Measurements from ENCODE around the gene ZBTB26. TPM values are rescaled to one million over a fixed set of nuclear protein-coding genes. Genes with fewer than 3 reads are reported as not detected.
"Not testable (repeated sequence)": the region's sequence is repeated elsewhere in the genome, so short reads cannot be mapped to it uniquely, and the experiment has no call there.

The ZBTB26 gene
- total RNA-seq, 1 donor from 2014 or later: 8.4 TPM

DNA sequence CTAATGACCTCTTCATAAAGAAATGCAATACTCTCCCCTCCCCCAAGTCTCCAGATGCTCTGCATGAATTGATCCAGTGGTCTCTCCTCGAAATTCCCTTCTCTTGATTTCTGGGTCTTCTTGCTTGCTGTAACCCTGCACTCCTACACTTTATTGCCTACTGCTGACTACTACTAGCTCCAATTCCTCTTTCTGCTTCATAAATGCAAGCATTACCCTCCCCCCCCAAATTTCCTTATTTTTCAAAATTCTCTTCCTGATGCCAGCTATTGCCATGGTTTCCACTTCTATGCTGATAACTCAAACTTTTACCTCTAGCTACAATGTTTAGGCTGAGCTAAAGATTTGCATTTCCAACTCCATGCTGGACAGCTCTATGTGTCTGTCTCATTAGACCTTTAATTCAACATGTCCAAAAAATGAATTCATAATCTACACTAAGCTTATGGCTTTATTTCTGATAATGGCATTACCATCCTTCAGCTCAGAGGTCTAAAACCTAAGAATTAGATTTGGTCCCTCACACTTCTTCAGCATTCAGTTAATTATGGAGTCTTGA, 1.4 kb downstream of the ZBTB26 start:
- DNase-seq (ENCODE audit: low spot score): no peak

DNA sequence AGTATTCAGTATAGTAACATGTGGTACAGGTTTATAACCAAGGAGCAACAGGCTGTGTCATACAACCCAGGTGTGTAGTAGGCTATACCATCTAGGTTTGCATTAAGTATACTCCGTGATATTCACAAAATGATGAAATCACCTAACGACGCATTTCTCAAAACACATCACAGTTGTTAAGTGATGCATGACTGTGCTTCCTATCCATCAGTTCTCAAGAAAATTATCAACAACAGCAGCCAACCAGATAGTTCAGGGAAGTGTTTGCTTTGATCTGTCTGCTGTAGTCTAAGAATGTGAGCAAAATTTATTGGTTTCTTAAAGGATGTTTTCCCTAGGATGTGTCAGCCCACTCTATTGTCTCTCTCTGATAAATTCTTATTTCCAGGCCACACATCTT, 7.4 kb downstream of the ZBTB26 start:
- DNase-seq (ENCODE audit: low spot score): no peak

DNA sequence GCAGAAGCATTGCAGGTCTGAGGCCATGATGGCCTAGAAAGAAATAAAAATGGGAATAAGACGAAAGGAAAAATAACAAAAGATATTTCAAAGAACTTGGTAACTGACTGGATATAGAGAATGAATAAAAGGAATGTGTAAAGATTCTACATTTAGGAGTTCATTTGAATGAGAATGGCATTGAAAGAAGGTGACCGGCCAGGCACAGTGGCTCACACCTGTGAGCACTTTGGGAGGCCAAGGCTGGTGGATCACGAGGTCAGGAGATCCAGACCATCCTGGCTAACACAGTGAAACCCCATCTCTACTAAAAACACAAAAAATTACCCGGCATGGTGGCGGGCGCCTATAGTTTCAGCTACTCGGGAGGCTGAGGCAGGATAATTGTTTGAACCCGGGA, 8.6 kb downstream of the ZBTB26 start:
- no peak for DNase-seq (ENCODE audit: low spot score)

DNA sequence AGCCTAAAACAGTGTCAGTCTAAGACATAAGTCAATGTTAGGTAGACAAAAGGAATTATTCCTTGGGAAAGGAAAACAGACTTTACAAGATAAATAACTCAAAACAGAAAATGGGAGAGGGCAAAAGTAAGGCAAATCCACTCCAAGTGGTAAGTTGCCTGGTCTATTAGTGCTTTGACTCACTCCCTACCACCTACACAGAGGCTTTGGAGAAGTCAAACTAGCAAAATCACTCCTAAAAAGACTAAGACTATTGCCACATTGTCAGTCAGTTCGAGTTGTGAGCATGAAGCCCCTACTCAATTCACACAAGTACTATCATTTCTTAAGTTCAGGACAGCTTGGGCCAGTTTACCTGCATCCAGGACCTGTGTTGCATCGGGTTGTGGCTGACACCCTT, 13.0 kb downstream of the ZBTB26 start:
- no peak for DNase-seq (ENCODE audit: low spot score)

DNA sequence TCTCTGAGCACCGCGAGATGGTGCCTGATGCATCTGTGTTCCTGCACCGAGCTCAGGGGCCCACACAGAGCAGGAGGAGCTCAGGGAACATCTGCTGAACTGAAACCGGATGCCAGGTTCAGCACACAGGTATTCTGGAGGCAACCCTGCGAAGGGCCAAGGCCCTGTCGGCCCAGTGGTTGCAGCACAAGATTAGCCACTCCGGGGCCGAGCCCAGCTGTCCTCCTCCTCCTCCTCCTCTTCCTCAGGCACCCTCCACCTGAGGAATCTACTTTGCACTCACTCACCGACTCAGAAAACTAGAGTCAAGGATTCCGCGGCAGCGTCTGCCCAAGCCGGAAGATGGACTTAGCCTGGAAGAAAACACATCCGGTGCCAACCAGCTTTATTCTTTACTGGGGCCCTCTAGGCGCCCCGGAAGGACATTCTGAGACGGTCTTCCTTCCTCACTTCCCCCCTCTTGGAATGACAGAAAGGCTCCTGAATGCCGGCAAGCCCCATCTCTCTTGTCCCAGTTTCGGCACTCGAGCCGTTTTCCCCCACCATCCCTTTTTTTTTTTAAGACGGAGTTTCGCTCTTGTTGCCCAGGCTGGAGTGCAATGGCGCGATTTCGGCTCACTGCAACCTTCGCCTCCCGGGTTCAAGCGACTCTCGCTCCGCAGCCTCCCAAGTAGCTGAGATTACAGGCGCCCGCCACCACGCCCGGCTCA, 18.2 kb downstream of the ZBTB26 start, which contains the start of gene ZBTB6:
Gene ZBTB6, minus strand, starts transcription at position 360 of the 710 bp plus-strand sequence. CDS start 1,251 bp downstream, outside the sequence.
- DNase-seq (ENCODE audit: low spot score): peak; percentile 77

DNA sequence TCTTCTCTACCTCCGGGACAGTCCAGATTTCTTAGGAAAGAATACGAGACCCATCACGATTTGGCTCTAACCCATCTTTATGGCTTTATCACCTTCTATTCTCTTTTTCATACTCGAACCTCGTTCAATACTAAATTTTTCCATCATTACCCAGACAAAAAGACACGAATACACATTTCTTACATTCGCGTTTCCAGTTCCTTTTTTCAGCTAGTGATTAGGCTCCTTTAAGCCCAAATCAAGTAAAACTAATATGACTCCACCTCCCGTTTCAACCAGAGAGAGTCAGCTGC, 18.7 kb downstream of the ZBTB26 start:
- no peak for DNase-seq (ENCODE audit: low spot score)

DNA sequence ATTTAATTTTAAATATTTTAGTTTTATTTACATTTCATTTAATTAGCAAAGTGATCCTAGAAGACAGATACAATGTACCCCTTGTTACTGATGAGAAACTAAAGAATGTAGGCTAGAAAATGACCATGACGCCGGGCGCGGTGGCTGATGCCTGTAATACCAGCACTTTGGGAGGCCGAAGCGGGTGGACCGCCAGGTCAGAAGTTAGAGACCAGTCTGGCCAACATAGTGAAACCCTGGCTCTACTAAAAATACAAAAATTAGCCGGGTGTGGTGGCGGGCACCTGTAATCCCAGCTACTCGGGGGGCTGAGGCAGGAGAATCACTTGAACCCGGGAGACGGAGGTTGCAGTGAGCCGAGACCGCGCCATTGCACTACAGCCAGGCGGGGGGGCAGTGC, 25.2 kb downstream of the ZBTB26 start:
- not testable (repeated sequence) for DNase-seq (ENCODE audit: low spot score)

DNA sequence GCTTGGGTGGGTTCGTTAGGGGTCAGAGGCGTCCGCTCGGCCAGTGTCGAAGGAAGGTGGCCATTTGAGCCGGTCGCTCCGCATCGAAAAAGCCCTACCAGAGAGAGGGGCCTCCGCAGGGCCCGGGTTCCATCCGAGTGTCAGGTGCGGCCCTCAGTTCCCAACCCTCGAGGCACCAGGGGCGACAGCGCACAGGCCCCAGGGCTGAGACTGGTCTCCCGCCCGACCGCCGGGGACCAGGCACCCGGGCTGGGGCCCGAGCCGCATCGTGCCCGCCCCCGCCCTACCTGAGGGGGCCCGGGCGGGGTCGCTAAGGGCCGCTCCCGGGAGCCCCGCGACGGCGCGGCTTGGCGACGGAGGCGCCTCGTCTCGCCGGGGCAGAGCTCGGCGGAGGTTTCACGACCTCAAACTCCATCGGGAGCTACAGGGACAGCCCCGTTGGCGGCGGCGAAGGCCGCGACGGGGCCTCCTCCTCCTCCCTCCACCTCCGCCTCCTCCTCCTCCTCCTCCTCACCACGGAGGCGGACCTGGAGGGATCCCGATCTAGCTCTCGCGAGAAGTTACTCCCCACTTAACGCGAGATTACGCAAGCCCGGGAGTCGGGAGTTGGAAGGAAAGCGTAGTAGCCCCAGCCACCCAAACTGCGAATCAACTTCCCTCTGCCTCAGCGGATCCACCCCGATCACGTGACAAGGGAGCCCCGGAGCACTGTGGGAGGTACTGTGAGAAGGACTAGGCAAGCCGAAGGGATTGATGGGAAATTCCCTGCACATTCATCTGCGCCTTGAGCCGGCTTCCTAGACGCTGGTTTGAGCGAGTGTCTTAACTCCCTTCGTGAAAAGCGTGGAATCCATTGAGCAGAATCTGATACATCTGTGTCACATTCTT, 26.2 kb downstream of the ZBTB26 start, which contains the start of gene RC3H2:
Gene RC3H2, minus strand, starts transcription at position 537 of the 888 bp plus-strand sequence. CDS start 7,850 bp downstream, outside the sequence.
- DNase-seq (ENCODE audit: low spot score): peak; percentile 99

DNA sequence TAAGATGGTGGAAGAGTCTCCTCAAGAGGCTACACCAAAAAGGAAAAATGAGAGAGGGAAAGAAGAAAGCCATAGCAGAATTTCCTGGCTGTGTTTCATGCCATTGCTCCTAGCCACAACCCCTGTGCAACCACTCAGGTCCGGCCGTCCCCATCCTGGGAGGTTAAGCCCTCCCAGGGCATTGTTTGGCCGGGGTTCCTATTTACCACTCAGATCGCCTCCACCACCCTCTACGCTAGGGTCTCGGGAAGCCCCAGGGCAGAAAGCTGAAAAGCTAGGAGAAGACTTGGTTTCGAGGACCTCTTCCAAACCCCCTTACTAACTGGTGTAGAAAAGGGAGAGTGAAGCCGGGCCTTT, 26.9 kb downstream of the ZBTB26 start:
- DNase-seq (ENCODE audit: low spot score): peak; percentile 11

DNA sequence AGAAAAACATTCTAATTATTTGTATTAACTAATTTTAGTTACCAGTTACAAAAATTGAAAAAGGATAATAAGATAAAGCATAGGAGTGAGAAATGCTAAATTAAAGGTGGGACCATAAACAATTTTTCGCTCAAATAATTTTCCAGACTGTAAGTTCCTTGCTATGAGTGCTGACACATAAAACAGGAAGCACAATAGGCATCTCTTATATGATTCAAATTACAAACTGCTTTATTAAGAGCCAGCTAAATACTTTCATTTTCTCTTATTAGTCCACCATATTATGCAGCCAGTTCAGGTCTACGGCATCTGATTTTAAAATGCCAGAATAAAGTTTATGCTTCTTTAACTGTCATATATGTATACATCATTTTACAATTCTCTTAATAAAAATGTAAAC, 30.5 kb downstream of the ZBTB26 start:
- DNase-seq (ENCODE audit: low spot score): no peak

DNA sequence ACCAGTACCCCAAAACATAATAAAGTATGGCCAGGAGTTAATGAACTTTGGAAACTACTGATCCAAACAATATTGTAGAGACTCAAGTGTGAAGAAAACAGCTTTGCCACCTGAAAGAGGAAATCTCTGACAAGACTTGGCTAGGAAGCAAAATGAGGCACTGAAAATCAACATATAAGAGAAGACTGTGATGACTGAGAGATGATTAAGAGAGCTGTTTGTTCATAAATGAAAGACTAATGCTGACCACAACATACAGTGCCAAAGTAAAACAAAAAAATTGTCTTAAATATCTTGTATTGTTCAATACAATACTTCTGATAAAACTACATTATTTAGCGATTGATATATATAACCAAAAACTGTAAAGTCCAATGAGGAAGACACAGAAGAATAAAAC, 33.3 kb downstream of the ZBTB26 start:
- DNase-seq (ENCODE audit: low spot score): no peak

DNA sequence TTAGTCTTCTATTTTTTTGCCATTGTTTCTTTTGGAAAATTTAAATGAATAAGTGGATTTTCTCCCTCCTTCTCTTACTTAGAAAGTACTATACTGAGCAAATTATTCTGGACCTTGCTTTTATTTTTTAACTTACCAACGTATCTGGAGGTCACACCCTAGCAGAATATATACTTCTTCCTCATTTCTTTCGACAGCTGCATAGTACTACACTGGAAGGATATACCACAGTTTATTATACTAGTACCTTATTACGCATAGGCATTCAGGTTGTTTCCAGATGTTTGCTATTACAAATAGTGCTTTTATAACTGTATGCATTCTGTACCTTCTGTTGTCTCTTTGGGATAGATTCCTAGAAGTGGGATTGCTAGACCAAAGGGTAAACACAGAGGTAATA, 42.8 kb downstream of the ZBTB26 start:
- DNase-seq (ENCODE audit: low spot score): no peak

DNA sequence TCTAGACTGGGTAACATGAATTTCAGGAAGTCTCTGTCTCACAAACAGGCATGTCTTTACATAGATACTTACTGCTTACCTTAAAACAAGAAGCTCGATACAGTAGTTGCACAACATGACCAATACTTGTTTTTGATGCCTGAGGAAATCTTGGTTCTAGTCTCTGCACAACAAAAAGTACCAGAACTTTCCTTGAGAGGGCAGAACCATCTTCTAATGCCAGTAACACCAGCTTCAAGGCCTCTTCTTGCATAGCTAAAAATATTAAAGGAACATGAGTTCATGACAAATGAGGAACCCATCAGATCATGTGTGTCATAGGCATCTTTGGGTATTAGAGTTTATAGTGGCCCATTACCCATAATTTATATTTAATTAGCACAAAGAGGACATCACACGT, 48.2 kb downstream of the ZBTB26 start:
- DNase-seq (ENCODE audit: low spot score): no peak

DNA sequence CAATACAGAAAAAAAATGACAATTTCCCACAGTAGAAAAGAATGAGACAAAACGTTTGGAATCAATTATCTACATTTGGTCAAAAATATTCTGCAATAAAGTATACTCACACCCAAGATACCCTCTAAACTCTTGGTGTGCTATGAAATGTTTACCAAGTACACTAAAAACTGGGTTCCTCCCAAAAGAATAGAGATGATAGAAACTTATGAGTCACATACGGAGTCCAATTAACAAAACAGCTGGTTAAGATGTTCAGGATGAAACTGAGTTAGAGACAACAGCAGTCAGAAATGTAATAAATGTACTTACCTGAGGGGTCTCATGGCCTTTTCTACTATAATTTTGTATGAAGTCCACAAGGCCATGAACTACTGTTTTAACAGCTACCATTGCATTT, 51.9 kb downstream of the ZBTB26 start:
- no peak for DNase-seq (ENCODE audit: low spot score)

DNA sequence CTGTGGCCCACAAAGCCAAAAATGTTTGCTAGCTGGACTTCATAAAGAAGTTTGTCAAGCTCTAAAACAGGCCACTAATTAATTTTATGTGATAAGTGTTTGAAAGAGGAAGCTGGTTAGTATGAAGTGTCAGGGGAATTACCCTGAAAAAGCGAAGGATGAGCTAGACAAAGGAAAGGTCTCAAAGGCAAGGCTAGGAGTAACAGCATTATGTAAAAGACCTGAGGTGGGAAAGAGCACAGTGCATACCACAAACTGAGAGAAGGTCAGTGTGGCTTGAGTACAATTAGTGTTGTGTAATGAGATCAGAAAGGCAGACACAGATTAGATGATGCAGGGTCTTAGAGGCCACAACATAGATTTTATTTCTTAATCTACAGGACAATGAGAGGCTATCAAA, 55.8 kb downstream of the ZBTB26 start:
- no peak for DNase-seq (ENCODE audit: low spot score)

DNA sequence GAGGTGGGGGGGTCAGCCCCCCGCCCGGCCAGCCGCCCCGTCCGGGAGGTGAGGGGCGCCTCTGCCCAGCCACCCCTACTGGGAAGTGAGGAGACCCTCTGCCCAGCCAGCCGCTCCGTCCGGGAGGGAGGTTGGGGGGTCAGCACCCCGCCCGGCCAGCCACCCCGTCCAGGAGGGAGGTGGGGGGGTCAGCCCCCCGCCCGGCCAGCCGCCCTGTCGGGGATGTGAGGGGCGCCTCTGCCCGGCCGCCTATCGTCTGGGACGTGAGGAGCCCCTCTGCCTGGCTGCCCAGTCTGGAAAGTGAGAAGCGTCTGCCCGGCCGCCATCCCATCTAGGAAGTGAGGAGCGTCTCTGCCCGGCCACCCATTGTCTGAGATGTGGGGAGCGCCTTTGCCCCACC, 64.0 kb downstream of the ZBTB26 start:
- not testable (repeated sequence) for DNase-seq (ENCODE audit: low spot score)

DNA sequence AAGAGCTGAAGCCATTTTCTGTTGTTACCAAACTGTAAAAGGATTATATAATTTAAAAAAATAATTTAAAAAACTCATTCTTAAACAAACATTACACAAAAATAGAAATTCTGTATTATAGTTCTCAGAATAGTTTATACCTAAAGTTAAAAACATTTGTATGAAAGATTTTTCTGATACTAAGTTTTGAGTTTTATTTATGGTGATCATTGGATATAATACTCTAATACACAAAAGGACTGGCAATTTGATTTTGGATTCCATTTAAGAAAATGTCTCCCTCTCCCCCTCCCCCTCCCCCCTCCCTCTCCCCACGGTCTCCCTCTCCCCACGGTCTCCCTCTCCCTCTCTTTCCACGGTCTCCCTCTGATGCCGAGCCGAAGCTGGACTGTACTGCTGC, 65.2 kb downstream of the ZBTB26 start:
- no peak for DNase-seq (ENCODE audit: low spot score)

Other genes with a start within 250 kb of the ZBTB26 start
- not detected for gene OR1L4, start 207.5 kb downstream of the ZBTB26 start, total RNA-seq
- gene OR1L6, start 189.2 kb downstream of the ZBTB26 start, total RNA-seq: not detected
- gene OR5C1, start 142.6 kb downstream of the ZBTB26 start, total RNA-seq: not detected
- gene OR1K1, start 131.4 kb downstream of the ZBTB26 start, total RNA-seq: not detected
- 22.9 TPM for gene PDCL, start 102.9 kb downstream of the ZBTB26 start, total RNA-seq
- gene RC3H2, start 26.2 kb downstream of the ZBTB26 start, total RNA-seq: 39.9 TPM
- 7.2 TPM for gene ZBTB6, start 18.2 kb downstream of the ZBTB26 start, total RNA-seq
- 55.6 TPM for gene RABGAP1, start 9.5 kb upstream of the ZBTB26 start, total RNA-seq
- 1.9 TPM for gene GPR21, start 102.2 kb upstream of the ZBTB26 start, total RNA-seq